ENCODE measurements around the gene IMPDH1.

DNA sequence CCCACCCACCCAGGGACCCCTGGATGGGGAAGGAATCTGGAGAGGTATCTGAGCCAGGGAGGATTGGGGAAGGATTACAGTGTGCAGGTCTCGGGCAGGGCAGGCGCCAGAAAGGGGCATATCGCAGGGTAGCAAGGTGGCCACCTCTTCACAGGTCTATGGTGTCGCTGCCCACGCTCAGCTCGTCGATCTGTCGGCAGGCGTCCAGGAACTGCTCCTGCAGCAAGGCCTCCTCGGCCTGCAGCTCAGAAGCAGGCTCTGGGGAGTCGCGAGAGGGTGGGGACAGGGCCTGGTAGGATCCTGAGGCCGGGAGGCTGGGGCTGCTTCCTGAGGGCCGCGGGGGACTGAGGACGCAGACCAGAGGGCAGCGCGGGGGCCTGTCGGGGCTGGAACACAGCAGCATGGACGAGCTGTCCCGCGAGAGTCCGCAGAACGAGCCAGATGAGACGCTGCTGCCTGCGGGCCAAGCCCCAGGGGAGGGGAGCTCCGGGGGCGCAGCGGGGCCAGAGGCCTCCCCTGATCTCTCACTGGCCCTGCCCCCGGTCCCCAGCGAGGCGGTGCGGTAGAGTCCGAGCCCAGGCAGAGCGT is 59.0 kb downstream of the IMPDH1 start:
- TF ChIP-seq, protein P1, sequence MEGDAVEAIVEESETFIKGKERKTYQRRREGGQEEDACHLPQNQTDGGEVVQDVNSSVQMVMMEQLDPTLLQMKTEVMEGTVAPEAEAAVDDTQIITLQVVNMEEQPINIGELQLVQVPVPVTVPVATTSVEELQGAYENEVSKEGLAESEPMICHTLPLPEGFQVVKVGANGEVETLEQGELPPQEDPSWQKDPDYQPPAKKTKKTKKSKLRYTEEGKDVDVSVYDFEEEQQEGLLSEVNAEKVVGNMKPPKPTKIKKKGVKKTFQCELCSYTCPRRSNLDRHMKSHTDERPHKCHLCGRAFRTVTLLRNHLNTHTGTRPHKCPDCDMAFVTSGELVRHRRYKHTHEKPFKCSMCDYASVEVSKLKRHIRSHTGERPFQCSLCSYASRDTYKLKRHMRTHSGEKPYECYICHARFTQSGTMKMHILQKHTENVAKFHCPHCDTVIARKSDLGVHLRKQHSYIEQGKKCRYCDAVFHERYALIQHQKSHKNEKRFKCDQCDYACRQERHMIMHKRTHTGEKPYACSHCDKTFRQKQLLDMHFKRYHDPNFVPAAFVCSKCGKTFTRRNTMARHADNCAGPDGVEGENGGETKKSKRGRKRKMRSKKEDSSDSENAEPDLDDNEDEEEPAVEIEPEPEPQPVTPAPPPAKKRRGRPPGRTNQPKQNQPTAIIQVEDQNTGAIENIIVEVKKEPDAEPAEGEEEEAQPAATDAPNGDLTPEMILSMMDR (IDR thresholded peaks at IDR 0.05), result no peak
- no peak for TF ChIP-seq EP300 (IDR thresholded peaks at IDR 0.05)

Measured in upper lobe of left lung (tissue), 4 donors.